ENCODE measurements around the gene NOD1. TPM values are rescaled to one million over a fixed set of nuclear protein-coding genes. Genes with fewer than 3 reads are reported as not detected.

The NOD1 gene
- total RNA-seq, 1 experiment from 2014 or later: 7.0 TPM

- H3K9me3 ChIP-seq: no peaks in the 10 kb centered on the region
- POLR2A ChIA-PET: no interaction called here
Observed at GRCh38 chr7:30391806-30392205, 86.8 kb downstream of the NOD1 start.

GRCh38 chr7:30390736-30391636 is 87.6 kb downstream of the NOD1 start:
- no peaks in the 10 kb centered on the region for H3K36me3 Mint-ChIP-seq (ENCODE audit: insufficient read depth, unreplicated experiment)
- no peaks in the 10 kb centered on the region for H3K4me1 ChIP-seq
- ChIA-PET POLR2A (no interaction called here), CTCF (interaction anchor here (0.6 kb wide), 1 partner anchor 76 kb away, joined by 3 read pairs; no protein-coding TSS in a partner anchor)
- H3K27me3 ChIP-seq (replicated peaks; ENCODE audit: control insufficient read depth, insufficient read depth, low read length): no peaks in the 10 kb centered on the region
- H3K27me3 Mint-ChIP-seq (ENCODE audit: insufficient read depth, unreplicated experiment): no peaks in the 10 kb centered on the region
- no peak overlapping the region for H3K27ac Mint-ChIP-seq (ENCODE audit: unreplicated experiment)
- TF ChIP-seq CTCF (IDR thresholded peaks at IDR 0.05; ENCODE audit: insufficient read depth in 1 of 2, low read depth in 1 of 2, low read length in 1 of 2, severe bottlenecking in 1 of 2, unreplicated experiment in 1 of 2): no peak
- DNase-seq: no peak
- BruUV-seq (replicated peaks): no TSS peak
- H3K36me3 ChIP-seq (ENCODE audit: control insufficient read depth, insufficient read depth, low read length): no peaks in the 10 kb centered on the region
- no peaks in the 10 kb centered on the region for H3K9me3 Mint-ChIP-seq (ENCODE audit: unreplicated experiment)
- H3K4me1 Mint-ChIP-seq (ENCODE audit: low read depth, unreplicated experiment): no peaks in the 10 kb centered on the region
- H3K4me3 ChIP-seq (ENCODE audit: low read depth, low read length): no peak overlapping the region
- H3K9me3 ChIP-seq: no peaks in the 10 kb centered on the region
- intact Hi-C loops (cut with micrococcal nuclease; ENCODE audit: unreplicated experiment): loop anchor here (10.0 kb wide), 2 partner anchors 84 to 384 kb away; partner anchors contain the start of genes MINDY4 and NOD1
- H3K4me3 Mint-ChIP-seq (ENCODE audit: unreplicated experiment): no peak overlapping the region

More at GRCh38 chr7:30391806-30392205, 86.8 kb downstream of the NOD1 start:
- H3K36me3 Mint-ChIP-seq (ENCODE audit: insufficient read depth, unreplicated experiment): no peaks in the 10 kb centered on the region
- intact Hi-C loops (cut with micrococcal nuclease; ENCODE audit: unreplicated experiment): loop anchor here (10.0 kb wide), 2 partner anchors 83 to 383 kb away; partner anchors contain the start of genes MINDY4 and NOD1
- Histone ChIP-seq H3K27me3 (replicated peaks; ENCODE audit: control insufficient read depth, insufficient read depth, low read length) (no peaks in the 10 kb centered on the region), H3K4me3 (ENCODE audit: low read depth, low read length) (no peak overlapping the region), H3K4me1 (no peaks in the 10 kb centered on the region), H3K36me3 (ENCODE audit: control insufficient read depth, insufficient read depth, low read length) (no peaks in the 10 kb centered on the region)
- no peak overlapping the region for H3K27ac Mint-ChIP-seq (ENCODE audit: unreplicated experiment)
- BruUV-seq (replicated peaks): no TSS peak
- DNase-seq: no peak
- no peaks in the 10 kb centered on the region for H3K9me3 Mint-ChIP-seq (ENCODE audit: unreplicated experiment)
- CTCF ChIA-PET: interaction anchor here (0.6 kb wide), 1 partner anchor 77 kb away, joined by 3 read pairs; no protein-coding TSS in a partner anchor
- no peaks in the 10 kb centered on the region for H3K4me1 Mint-ChIP-seq (ENCODE audit: low read depth, unreplicated experiment)
- TF ChIP-seq CTCF (IDR thresholded peaks at IDR 0.05; ENCODE audit: insufficient read depth in 1 of 2, low read depth in 1 of 2, low read length in 1 of 2, severe bottlenecking in 1 of 2, unreplicated experiment in 1 of 2): no peak
- H3K27me3 Mint-ChIP-seq (ENCODE audit: insufficient read depth, unreplicated experiment): no peaks in the 10 kb centered on the region
- H3K4me3 Mint-ChIP-seq (ENCODE audit: unreplicated experiment): no peak overlapping the region

GRCh38 chr7:30389791-30390190 is 88.8 kb downstream of the NOD1 start:
- POLR2A ChIA-PET: no interaction called here
- Mint-ChIP-seq H3K36me3 (ENCODE audit: insufficient read depth, unreplicated experiment) (no peaks in the 10 kb centered on the region), H3K4me1 (ENCODE audit: low read depth, unreplicated experiment) (no peaks in the 10 kb centered on the region), H3K4me3 (ENCODE audit: unreplicated experiment) (no peak overlapping the region), H3K9me3 (ENCODE audit: unreplicated experiment) (no peaks in the 10 kb centered on the region), H3K27me3 (ENCODE audit: insufficient read depth, unreplicated experiment) (no peaks in the 10 kb centered on the region), H3K27ac (ENCODE audit: unreplicated experiment) (no peak overlapping the region)
- no TSS peak for BruUV-seq (replicated peaks)
- Histone ChIP-seq H3K27me3 (replicated peaks; ENCODE audit: control insufficient read depth, insufficient read depth, low read length) (no peaks in the 10 kb centered on the region), H3K36me3 (ENCODE audit: control insufficient read depth, insufficient read depth, low read length) (no peaks in the 10 kb centered on the region), H3K4me3 (ENCODE audit: low read depth, low read length) (no peak overlapping the region), H3K9me3 (no peaks in the 10 kb centered on the region), H3K4me1 (no peaks in the 10 kb centered on the region)
- CTCF ChIA-PET: no interaction called here
- DNase-seq: no peak
- intact Hi-C loops (cut with micrococcal nuclease; ENCODE audit: unreplicated experiment): loop anchor here (10.0 kb wide), 2 partner anchors 85 to 385 kb away; partner anchors contain the start of genes MINDY4 and NOD1
- TF ChIP-seq CTCF (IDR thresholded peaks at IDR 0.05; ENCODE audit: insufficient read depth in 1 of 2, low read depth in 1 of 2, low read length in 1 of 2, severe bottlenecking in 1 of 2, unreplicated experiment in 1 of 2): no peak
